ENCODE data around the gene NRXN3. TPM values are rescaled to one million over a fixed set of nuclear protein-coding genes. Genes with fewer than 3 reads are reported as not detected.

NRXN3 gene
- total RNA-seq, 2 experiments from 2014 or later: not detected

DNA sequence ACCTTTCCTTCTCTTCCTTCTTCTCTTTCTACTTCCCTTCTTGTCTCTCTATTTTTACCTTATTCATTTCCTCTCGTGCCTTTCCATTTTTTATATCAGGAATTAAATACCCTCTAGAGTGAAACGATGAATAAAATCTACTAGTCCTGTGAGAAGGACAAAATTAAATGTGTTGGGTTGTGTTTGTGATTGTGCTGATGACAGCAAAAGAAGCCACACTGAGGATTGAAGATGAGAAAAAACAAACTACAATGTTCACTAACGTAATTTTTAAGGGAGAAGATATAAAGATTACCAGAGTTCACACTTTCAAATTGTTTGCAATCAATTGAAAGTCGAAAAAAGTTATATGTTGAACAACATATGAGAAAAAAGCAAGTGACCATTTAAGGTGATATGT is 1029.0 kb downstream of the NRXN3 start:
- no peak overlapping the region for H3K27ac Mint-ChIP-seq
- H3K4me3 Mint-ChIP-seq: no peak overlapping the region
- ATAC-seq (no peak), DNase-seq (no peak)
- no peaks in the 10 kb centered on the region for H3K4me1 Mint-ChIP-seq
- no peaks in the 10 kb centered on the region for H3K36me3 Mint-ChIP-seq
- CTCF ChIA-PET: no interaction called here
- H3K9me3 Mint-ChIP-seq (ENCODE audit: low read depth): peaks cover 2% of the 10 kb centered on the region
- H3K27me3 Mint-ChIP-seq: no peaks in the 10 kb centered on the region

DNA sequence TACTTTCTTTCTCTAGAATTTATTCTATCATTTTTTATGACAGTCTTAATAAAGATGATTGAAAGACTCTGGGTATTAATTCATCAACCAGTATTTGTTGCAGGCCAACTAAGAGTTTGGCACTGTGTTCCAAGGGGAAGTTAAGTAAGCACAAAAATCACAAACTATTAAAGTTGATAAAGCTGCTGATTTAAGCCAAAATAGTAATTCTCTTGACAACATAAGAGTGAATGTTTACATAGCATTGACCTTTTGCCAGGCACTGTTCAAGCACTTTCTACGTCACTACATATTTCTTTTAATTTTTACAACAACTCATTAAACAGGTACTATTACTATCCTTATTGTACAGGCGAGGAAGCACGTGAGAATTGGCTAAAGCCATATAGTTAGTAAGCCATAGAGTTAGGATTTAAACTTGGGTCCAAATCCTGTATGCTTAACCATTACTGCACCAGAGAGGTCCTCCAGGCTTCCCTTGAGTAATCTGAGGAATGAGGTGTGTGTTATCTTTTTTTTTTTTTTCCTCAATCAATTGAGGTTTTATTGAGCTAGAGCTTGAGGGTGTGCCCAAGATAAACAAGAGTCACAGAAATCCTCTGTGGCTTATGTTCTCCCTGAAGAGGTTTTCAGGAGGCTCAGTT is 1031.5 kb downstream of the NRXN3 start:
- Mint-ChIP-seq H3K4me3 (no peak overlapping the region), H3K9me3 (ENCODE audit: low read depth) (peaks cover 2% of the 10 kb centered on the region), H3K27me3 (no peaks in the 10 kb centered on the region), H3K36me3 (no peaks in the 10 kb centered on the region), H3K27ac (no peak overlapping the region), H3K4me1 (no peaks in the 10 kb centered on the region)
- CTCF ChIA-PET: no interaction called here
- ATAC-seq (no peak), DNase-seq (no peak)

DNA sequence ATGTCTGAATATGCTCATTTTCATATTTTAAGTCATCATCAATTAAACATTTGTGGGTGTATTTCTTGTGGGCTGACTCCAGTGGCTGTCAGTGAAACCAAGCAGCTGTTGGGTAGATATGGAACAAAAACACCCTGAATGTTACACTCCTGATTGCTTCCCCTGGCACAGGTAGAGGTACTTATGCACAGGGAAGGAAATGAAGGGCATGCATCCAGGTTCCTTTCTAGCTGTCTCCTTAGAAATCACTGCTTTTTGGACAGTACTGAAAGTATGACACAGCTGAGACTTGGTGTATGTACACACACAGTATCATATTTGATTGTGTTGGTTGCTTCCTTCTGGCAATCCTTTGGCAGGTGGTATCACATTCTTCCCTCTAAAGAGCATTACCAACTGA is 1034.4 kb downstream of the NRXN3 start:
- DNase-seq: no peak
- H3K4me3 Mint-ChIP-seq: no peak overlapping the region
- H3K36me3 Mint-ChIP-seq: no peaks in the 10 kb centered on the region
- ATAC-seq: no peak
- no peaks in the 10 kb centered on the region for H3K9me3 Mint-ChIP-seq (ENCODE audit: low read depth)
- no peaks in the 10 kb centered on the region for H3K4me1 Mint-ChIP-seq
- no peak overlapping the region for H3K27ac Mint-ChIP-seq
- CTCF ChIA-PET: no interaction called here
- no peaks in the 10 kb centered on the region for H3K27me3 Mint-ChIP-seq

DNA sequence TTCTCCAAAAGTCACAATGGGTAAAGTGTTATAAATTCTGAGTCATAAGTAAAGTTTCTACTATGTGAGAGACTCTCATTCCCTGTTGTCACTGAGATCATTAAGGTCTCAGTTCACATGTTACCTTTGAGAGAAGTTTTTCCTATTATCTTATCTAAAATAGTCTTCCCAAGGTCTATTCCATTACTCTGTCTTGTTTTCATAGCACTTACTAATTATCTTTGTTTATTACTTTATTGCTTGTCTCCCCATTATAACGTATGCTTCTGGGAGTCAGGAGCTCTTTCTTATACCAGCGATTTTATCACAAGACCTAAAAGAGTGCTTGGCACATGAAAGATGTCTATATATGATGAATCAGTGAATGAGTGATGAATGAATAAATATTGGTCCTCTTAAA is 1039.2 kb downstream of the NRXN3 start:
- Mint-ChIP-seq H3K4me1 (no peaks in the 10 kb centered on the region), H3K27me3 (no peaks in the 10 kb centered on the region), H3K36me3 (no peaks in the 10 kb centered on the region), H3K4me3 (no peak overlapping the region), H3K27ac (no peak overlapping the region), H3K9me3 (ENCODE audit: low read depth) (no peaks in the 10 kb centered on the region)
- no peak for DNase-seq
- CTCF ChIA-PET: no interaction called here
- ATAC-seq: no peak

DNA sequence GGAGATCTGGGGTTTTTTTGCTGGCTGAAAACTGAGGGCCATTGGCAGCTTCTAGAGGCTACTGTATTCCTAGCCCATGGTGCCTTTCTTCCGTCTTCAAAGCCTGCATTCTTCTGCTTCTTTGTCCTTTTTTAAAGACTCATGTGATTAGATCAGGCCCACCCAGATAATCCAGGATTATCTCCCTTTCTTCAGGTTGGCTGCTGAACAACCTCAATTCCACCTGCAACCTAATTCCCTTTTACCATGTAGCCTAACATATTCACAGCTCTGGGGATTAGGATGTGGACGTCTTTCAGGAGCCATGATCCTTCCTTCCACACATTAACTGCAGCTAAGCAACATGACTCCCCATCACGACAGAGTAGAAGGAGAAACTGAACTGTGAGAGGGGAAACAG is 1055.6 kb downstream of the NRXN3 start:
- H3K27me3 Mint-ChIP-seq: no peaks in the 10 kb centered on the region
- DNase-seq: no peak
- H3K4me1 Mint-ChIP-seq: no peaks in the 10 kb centered on the region
- H3K36me3 Mint-ChIP-seq: no peaks in the 10 kb centered on the region
- peaks cover 9% of the 10 kb centered on the region for H3K9me3 Mint-ChIP-seq (ENCODE audit: low read depth)
- ATAC-seq: no peak
- H3K4me3 Mint-ChIP-seq: no peak overlapping the region
- no peak overlapping the region for H3K27ac Mint-ChIP-seq
- CTCF ChIA-PET: no interaction called here

DNA sequence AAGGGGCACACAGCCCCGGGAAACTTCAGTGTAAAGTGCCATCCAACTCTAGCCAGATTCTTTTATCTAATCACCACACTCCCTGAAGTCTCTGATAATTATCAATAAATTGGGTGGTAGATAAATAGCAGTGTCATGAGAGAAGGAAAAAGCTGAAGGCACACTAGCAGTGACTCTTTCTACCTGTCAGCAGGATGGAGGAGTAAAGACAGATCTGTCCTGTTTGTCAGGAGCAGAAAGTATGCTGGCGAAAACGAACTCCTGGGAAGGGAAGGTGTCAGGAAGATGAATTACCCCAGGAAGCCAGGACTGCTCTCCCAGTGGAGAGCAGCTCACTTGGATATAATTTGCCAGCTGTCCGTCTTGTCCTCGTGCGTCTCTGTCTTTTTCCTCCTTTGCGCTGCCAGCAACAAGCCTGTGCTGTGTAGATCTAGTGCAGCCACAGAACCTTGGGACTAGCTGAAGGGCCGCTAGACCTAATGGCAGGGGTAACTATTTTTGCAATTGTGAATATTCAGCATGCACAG is 1059.3 kb downstream of the NRXN3 start:
- CTCF ChIA-PET: no interaction called here
- Mint-ChIP-seq H3K27me3 (no peaks in the 10 kb centered on the region), H3K4me3 (no peak overlapping the region), H3K4me1 (no peaks in the 10 kb centered on the region), H3K36me3 (no peaks in the 10 kb centered on the region), H3K9me3 (ENCODE audit: low read depth) (peaks cover 6% of the 10 kb centered on the region), H3K27ac (no peak overlapping the region)
- DNase-seq (no peak), ATAC-seq (no peak)

DNA sequence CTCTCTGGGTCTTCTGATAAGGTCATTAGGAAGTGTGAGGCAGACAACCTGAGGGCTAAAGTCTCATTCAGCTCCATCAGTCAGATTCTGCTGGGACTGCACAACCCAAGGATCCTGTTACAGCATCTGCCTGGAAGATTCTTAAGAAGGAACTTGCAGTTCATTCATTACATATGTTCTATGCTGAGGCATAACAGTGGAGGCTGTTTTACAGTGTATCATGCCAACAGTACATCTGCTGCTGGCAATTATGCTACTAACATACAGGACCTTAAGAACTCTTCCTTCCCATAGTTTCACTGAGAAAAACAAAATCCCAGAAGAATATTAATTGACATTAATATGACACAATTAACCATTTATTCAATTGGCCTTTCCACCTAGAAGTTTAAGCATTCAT is 1072.5 kb downstream of the NRXN3 start:
- no peaks in the 10 kb centered on the region for H3K36me3 Mint-ChIP-seq
- CTCF ChIA-PET: no interaction called here
- no peaks in the 10 kb centered on the region for H3K4me1 Mint-ChIP-seq
- H3K9me3 Mint-ChIP-seq (ENCODE audit: low read depth): peaks cover 4% of the 10 kb centered on the region
- H3K27me3 Mint-ChIP-seq: no peaks in the 10 kb centered on the region
- ATAC-seq (no peak), DNase-seq (no peak)
- H3K4me3 Mint-ChIP-seq: no peak overlapping the region
- no peak overlapping the region for H3K27ac Mint-ChIP-seq

DNA sequence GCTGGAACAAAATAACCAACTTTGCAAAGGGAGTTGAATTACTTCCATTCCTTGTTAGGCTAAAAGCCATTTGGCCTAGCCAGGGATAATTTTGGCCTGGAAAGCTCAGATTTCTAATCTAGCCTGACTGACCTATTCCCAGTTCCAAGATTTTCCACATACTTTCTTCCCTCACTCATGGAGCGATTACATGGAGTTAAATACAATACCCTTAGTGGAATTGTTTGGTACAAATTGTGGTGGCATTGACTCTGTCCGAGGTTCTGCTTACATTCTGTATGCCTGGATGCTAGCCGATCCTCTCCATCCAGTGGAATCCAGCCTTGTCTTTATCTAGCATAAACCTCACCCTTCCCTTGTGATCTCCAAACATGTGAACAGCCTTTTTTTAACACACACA is 1076.0 kb downstream of the NRXN3 start:
- DNase-seq (no peak), ATAC-seq (no peak)
- CTCF ChIA-PET: no interaction called here
- Mint-ChIP-seq H3K36me3 (no peaks in the 10 kb centered on the region), H3K27me3 (no peaks in the 10 kb centered on the region), H3K4me3 (no peak overlapping the region), H3K27ac (no peak overlapping the region), H3K4me1 (no peaks in the 10 kb centered on the region), H3K9me3 (ENCODE audit: low read depth) (peaks cover under 1% of the 10 kb centered on the region)

DNA sequence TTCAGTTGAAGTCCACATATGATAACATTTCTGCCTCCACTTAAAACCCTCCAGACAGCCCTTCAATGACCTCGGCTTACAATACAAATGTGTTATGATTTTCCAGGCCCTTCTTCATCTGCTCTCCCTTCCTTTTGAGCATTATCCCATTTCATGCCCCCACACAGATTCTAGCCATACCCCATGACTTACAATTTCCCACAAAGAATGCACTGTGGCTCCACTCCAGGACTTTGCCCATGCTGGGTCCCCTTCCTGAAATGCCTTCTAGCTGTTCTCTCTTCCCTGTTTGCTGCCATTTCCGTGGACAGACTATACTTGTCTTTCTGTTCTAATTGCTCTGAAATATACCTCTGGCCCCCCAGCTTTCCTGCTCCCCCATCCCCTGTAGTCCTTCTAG is 1078.0 kb downstream of the NRXN3 start:
- no peak for ATAC-seq
- Mint-ChIP-seq H3K27ac (no peak overlapping the region), H3K4me1 (no peaks in the 10 kb centered on the region), H3K9me3 (ENCODE audit: low read depth) (no peaks in the 10 kb centered on the region), H3K27me3 (no peaks in the 10 kb centered on the region), H3K36me3 (no peaks in the 10 kb centered on the region), H3K4me3 (no peak overlapping the region)
- no peak for DNase-seq
- CTCF ChIA-PET: no interaction called here

DNA sequence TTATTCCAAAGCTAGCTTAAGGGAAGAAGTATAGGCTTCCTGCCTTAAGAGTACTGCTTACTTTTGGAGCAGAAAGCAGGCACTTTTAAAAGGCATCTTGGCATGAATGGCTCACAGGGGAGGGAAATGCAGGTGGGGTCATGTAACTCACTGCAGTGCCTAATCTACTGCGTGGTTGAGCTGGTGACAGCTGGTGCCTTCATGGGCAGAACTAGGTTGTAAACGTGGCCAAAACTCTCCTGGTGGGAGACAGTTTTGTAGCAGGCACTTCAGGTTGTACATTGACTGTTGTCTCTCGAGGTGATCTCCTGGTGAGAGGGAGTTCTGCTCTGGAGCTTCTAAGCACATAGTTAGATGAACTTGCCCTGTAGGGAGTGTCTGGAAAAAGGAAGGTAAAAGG is 1078.6 kb downstream of the NRXN3 start:
- Mint-ChIP-seq H3K27me3 (no peaks in the 10 kb centered on the region), H3K4me3 (no peak overlapping the region), H3K4me1 (no peaks in the 10 kb centered on the region), H3K9me3 (ENCODE audit: low read depth) (no peaks in the 10 kb centered on the region), H3K36me3 (no peaks in the 10 kb centered on the region), H3K27ac (no peak overlapping the region)
- CTCF ChIA-PET: no interaction called here
- ATAC-seq: no peak
- no peak for DNase-seq

DNA sequence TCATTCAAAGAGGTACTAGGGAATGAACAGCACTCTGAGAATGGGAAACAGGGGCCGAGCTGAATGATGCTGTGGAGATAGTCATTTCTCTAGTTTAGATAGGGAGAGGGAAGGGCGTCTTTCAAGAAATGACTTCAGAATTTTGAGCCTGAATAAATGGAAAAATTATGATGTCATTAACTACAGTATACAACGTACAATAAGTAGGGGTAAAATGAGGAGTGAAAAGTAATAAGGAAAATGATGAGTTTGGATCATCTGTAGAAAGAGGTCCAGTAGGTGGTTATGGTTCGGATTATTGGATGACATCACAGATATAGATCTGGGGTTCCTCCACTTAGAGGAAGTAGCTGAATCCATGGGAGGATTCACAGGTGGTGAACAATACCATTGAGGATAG is 1081.1 kb downstream of the NRXN3 start:
- DNase-seq (no peak), ATAC-seq (no peak)
- Mint-ChIP-seq H3K27ac (no peak overlapping the region), H3K27me3 (no peaks in the 10 kb centered on the region), H3K4me3 (no peak overlapping the region), H3K4me1 (no peaks in the 10 kb centered on the region), H3K36me3 (no peaks in the 10 kb centered on the region), H3K9me3 (ENCODE audit: low read depth) (peaks cover 6% of the 10 kb centered on the region)
- CTCF ChIA-PET: no interaction called here

DNA sequence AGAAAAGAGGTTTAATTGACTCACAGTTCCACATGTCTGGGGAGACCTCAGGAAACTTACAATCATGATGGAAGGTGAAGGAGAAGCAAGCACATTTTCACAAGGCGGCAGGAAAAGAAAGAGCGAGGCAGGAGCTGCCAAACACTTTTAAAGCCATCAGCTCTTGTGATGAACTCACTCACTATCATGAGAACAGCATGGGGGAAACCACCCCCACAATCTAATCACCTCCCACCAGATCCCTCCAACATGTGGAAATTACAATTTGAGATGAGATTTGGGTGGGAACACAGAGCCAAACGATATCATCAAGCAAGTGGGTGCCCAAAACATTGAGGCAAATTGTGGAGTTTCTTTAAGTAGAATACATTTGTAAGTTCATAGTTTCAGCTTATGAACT is 1083.4 kb downstream of the NRXN3 start:
- peaks cover 9% of the 10 kb centered on the region for H3K9me3 Mint-ChIP-seq (ENCODE audit: low read depth)
- CTCF ChIA-PET: no interaction called here

DNA sequence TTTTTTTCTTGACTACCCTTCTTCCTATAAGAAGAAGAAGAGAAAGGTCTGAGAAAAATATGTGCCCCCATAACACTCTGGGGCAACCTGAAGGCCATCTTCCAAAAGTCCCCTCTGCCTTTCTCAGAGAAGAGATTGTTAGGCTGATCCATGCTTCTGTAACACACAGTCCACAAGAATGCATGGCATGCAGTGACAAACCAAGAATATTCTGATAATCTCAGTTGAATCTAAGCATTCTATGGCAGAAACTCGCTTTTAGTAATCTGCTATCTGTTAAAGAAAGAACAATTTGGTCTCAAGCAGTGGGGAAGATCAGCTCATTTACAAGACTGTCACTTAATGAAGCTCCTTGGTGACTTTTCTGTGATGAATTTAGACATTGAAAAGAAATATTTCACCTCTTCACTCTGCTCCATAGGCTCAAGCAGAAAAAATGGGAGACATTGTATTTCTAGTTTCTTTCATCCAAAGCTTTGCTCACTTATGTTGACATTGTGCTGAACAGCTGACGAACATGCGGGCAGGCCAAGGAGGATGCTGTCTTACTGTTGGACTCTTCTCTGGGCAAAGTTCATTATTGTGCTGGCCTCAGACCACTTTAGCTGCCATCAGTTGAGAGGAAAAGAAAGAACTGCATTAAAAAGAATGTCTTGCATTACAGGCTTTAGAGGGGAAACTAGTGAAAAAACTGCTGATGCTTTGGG is 1084.0 kb downstream of the NRXN3 start:
- peaks cover 1% of the 10 kb centered on the region for H3K36me3 Mint-ChIP-seq
- H3K9me3 Mint-ChIP-seq (ENCODE audit: low read depth): peaks cover 11% of the 10 kb centered on the region
- DNase-seq (no peak), ATAC-seq (no peak)
- CTCF ChIA-PET: no interaction called here
- H3K4me3 Mint-ChIP-seq: no peak overlapping the region
- H3K4me1 Mint-ChIP-seq: no peaks in the 10 kb centered on the region
- H3K27me3 Mint-ChIP-seq: no peaks in the 10 kb centered on the region
- no peak overlapping the region for H3K27ac Mint-ChIP-seq

More for the DNA sequence above, 1083.4 kb downstream of the NRXN3 start:
- DNase-seq (no peak), ATAC-seq (no peak)
- H3K4me3 Mint-ChIP-seq: no peak overlapping the region
- H3K27me3 Mint-ChIP-seq: no peaks in the 10 kb centered on the region
- no peaks in the 10 kb centered on the region for H3K4me1 Mint-ChIP-seq
- no peak overlapping the region for H3K27ac Mint-ChIP-seq
- H3K36me3 Mint-ChIP-seq: peaks cover 1% of the 10 kb centered on the region

DNA sequence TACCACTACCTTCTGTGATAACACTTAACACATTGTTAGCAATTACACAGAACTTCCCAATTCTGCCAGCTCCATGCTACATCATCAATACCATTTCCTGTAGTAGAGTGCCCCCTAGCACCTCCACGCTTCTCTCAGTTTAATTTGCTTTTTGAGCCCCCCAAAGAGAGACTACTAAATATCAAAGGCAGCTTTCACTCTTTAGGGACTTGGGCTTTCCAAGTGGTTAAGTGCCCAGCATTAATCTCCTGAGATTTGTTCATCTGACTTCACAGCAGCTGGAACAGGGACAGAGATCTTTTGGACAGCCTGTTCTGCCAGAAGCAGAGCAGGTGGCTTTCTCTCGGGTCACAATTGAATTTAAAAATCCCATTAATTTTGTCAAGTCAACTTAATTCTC is 1086.2 kb downstream of the NRXN3 start:
- Mint-ChIP-seq H3K27ac (no peak overlapping the region), H3K9me3 (ENCODE audit: low read depth) (peaks cover 12% of the 10 kb centered on the region), H3K36me3 (peaks cover 1% of the 10 kb centered on the region), H3K27me3 (no peaks in the 10 kb centered on the region), H3K4me1 (no peaks in the 10 kb centered on the region), H3K4me3 (no peak overlapping the region)
- CTCF ChIA-PET: no interaction called here
- ATAC-seq: no peak
- DNase-seq: no peak

All from activated CD8-positive, alpha-beta memory T cell treated with anti-CD3 and anti-CD28 coated beads, Interleukin-2, amount 10 ng/mL, durations not matched to agents 7 days and 5 days (primary cell).